Right renal pelvis (tissue), 4 donors: Measurements from ENCODE around the gene CEP131. TPM values are rescaled to one million over a fixed set of nuclear protein-coding genes. Genes with fewer than 3 reads are reported as not detected.

Source experiments
- DNase-seq, 4 donors: peaks; one replicate each; pipeline ENCODE4 v3.0.0-alpha.2; 2013; ENCODE audit warnings: low read depth in 4 of 4, low spot score in 3 of 4, missing footprints in 1 of 4
- polyA plus RNA-seq, 4 donors: library from polyadenylated mRNA; unstranded; fragments of 120-200 nt; gene quantifications; one replicate each; pipeline ENCODE4 v1.2.1, GENCODE V29; 2013; ENCODE audit not compliant: insufficient read length in 4 of 4

Gene CEP131
- polyA plus RNA-seq, result 10 to 100 TPM; 13.6 to 24.1 (median 14.6) TPM

- peak; percentile 93 to 96 (median 95) for DNase-seq
Measured at GRCh38 chr17:81222906-81223761, at the start of gene CEP131. Gene CEP131 (minus strand): TSS chr17:81222965. CDS start chr17:81220056, 2,909 bp downstream.

GRCh38 chr17:81271226-81271625 lies 48.5 kb upstream of the CEP131 start:
- DNase-seq, result no peak

GRCh38 chr17:81270279-81270678 lies 47.5 kb upstream of the CEP131 start:
- no peak for DNase-seq

GRCh38 chr17:81267390-81268067 lies 44.8 kb upstream of the CEP131 start:
- no peak for DNase-seq

GRCh38 chr17:81265576-81265975 lies 42.8 kb upstream of the CEP131 start:
- DNase-seq, result no peak

- no peak for DNase-seq
Measured at GRCh38 chr17:81264640-81265039, 41.9 kb upstream of the CEP131 start.

- DNase-seq, result no peak
Measured at GRCh38 chr17:81263371-81264181, 40.8 kb upstream of the CEP131 start.

GRCh38 chr17:81261582-81262336 lies 39.0 kb upstream of the CEP131 start:
- no peak for DNase-seq

GRCh38 chr17:81261096-81261495 lies 38.3 kb upstream of the CEP131 start:
- no peak for DNase-seq

GRCh38 chr17:81260641-81261040 lies 37.9 kb upstream of the CEP131 start:
- DNase-seq, result no peak

- no peak for DNase-seq
Measured at GRCh38 chr17:81260171-81260570, 37.4 kb upstream of the CEP131 start.

- DNase-seq, result no peak
Measured at GRCh38 chr17:81259058-81259605, 36.4 kb upstream of the CEP131 start.

GRCh38 chr17:81258292-81258691 lies 35.5 kb upstream of the CEP131 start:
- no peak for DNase-seq

- no peak for DNase-seq
Measured at GRCh38 chr17:81257533-81257932, 34.8 kb upstream of the CEP131 start.

GRCh38 chr17:81256616-81257015 lies 33.9 kb upstream of the CEP131 start:
- DNase-seq, result no peak

GRCh38 chr17:81254955-81255717 lies 32.4 kb upstream of the CEP131 start:
- peak in 2 of 4 donors; percentile 46 to 49 for DNase-seq

GRCh38 chr17:81253358-81254131 lies 30.8 kb upstream of the CEP131 start:
- DNase-seq, result no peak

- DNase-seq, result no peak
Measured at GRCh38 chr17:81252987-81253329, 30.2 kb upstream of the CEP131 start.
